ENCODE results near the gene ANXA4. TPM values are rescaled to one million over a fixed set of nuclear protein-coding genes. Genes with fewer than 3 reads are reported as not detected.

ANXA4 gene
- total and polyA plus RNA-seq, 2 of the 13 experiments (the other 11 are each of a cell fraction or from before 2014, with no cell fraction given): 155 to 168 TPM

DNA sequence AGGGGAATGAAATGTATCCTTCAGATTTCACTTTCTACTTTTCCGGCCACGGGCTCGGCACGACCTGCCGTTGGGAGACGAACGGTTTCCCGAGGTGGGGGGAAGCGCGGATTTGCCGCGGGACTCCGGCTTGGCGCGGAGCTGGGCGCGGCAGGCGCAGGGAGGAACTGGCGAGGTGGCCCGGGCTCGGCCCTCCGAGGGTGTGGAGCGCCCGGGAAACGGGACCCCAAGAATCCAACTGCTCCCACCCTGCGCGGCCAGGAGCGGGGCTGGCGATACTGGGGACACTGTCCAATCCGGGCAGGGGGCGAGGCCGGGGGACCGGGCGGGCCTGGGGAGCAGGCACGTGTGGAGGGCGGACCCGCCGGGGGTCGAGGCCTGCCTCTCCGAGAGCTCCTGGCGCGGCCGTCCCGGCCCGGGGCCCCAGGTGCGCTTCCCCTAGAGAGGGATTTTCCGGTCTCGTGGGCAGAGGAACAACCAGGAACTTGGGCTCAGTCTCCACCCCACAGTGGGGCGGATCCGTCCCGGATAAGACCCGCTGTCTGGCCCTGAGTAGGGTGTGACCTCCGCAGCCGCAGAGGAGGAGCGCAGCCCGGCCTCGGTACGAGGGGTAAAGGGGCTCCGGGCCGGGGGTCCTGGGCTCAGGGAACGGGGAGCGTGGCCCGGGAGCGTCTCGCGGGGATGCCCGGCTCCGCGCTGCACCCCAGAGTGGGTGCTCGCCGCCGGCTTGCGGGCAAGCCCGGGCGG, at the start of gene ANXA4 (continued):
- TF ChIP-seq, protein P1, sequence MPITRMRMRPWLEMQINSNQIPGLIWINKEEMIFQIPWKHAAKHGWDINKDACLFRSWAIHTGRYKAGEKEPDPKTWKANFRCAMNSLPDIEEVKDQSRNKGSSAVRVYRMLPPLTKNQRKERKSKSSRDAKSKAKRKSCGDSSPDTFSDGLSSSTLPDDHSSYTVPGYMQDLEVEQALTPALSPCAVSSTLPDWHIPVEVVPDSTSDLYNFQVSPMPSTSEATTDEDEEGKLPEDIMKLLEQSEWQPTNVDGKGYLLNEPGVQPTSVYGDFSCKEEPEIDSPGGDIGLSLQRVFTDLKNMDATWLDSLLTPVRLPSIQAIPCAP (CRISPR knock-in tag; IDR thresholded peaks at IDR 0.05; ENCODE audit: low read depth): 0 out of 2 replicates have a peak, but pooled peaks have one; percentile 59
- TF ChIP-seq ZNF44 (CRISPR knock-in tag; IDR thresholded peaks at IDR 0.05) (no peak), XBP1 (CRISPR knock-in tag; IDR thresholded peaks at IDR 0.05) (no peak), KLF11 (CRISPR knock-in tag; IDR thresholded peaks at IDR 0.05) (no peak; the same call in none of the 2 replicates), BRCA1 (CRISPR knock-in tag; IDR thresholded peaks at IDR 0.05) (no peak), KLF16 (CRISPR knock-in tag; IDR thresholded peaks at IDR 0.05) (peak in 1 of 2 experiments; percentile 89; a peak in 3 of 4 replicates), FOXO1 (CRISPR knock-in tag; IDR thresholded peaks at IDR 0.05) (no peak; the same call in none of the 2 replicates), MAFK (conservative IDR thresholded peaks at IDR 0.05 in 1 of 2, IDR thresholded peaks at IDR 0.05 in 1 of 2; ENCODE audit: low read length in 2 of 2) (no peak), TRIM24 (CRISPR knock-in tag; IDR thresholded peaks at IDR 0.05) (no peak), ZNF432 (CRISPR knock-in tag; IDR thresholded peaks at IDR 0.05; ENCODE audit: borderline replicate concordance) (no peak), PHF20 (CRISPR knock-in tag; IDR thresholded peaks at IDR 0.05) (peak; percentile 78), NFE2 (CRISPR knock-in tag; IDR thresholded peaks at IDR 0.05) (no peak), ZNF782 (CRISPR knock-in tag; IDR thresholded peaks at IDR 0.05; ENCODE audit: borderline replicate concordance) (peak; percentile 2; the same call in 1 of the 2 replicates), HNRNPL (IDR thresholded peaks at IDR 0.05; ENCODE audit: low read depth, low read length) (no peak), ZFP36L1 (CRISPR knock-in tag; IDR thresholded peaks at IDR 0.05) (peak; percentile 96)
- TF ChIP-seq, protein P2, sequence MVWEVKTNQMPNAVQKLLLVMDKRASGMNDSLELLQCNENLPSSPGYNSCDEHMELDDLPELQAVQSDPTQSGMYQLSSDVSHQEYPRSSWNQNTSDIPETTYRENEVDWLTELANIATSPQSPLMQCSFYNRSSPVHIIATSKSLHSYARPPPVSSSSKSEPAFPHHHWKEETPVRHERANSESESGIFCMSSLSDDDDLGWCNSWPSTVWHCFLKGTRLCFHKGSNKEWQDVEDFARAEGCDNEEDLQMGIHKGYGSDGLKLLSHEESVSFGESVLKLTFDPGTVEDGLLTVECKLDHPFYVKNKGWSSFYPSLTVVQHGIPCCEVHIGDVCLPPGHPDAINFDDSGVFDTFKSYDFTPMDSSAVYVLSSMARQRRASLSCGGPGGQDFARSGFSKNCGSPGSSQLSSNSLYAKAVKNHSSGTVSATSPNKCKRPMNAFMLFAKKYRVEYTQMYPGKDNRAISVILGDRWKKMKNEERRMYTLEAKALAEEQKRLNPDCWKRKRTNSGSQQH (CRISPR knock-in tag; IDR thresholded peaks at IDR 0.05; ENCODE audit: low read depth): peak; percentile 85
- TF ChIP-seq, protein P3, sequence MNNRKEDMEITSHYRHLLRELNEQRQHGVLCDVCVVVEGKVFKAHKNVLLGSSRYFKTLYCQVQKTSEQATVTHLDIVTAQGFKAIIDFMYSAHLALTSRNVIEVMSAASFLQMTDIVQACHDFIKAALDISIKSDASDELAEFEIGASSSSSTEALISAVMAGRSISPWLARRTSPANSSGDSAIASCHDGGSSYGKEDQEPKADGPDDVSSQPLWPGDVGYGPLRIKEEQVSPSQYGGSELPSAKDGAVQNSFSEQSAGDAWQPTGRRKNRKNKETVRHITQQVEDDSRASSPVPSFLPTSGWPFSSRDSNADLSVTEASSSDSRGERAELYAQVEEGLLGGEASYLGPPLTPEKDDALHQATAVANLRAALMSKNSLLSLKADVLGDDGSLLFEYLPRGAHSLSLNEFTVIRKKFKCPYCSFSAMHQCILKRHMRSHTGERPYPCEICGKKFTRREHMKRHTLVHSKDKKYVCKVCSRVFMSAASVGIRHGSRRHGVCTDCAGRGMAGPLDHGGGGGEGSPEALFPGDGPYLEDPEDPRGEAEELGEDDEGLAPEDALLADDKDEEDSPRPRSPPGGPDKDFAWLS (CRISPR knock-in tag; IDR thresholded peaks at IDR 0.05; ENCODE audit: borderline replicate concordance): 0 out of 2 replicates have a peak, but pooled peaks have one; percentile 90
- TF ChIP-seq, protein P4, sequence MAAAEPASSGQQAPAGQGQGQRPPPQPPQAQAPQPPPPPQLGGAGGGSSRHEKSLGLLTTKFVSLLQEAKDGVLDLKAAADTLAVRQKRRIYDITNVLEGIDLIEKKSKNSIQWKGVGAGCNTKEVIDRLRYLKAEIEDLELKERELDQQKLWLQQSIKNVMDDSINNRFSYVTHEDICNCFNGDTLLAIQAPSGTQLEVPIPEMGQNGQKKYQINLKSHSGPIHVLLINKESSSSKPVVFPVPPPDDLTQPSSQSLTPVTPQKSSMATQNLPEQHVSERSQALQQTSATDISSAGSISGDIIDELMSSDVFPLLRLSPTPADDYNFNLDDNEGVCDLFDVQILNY (CRISPR knock-in tag; conservative IDR thresholded peaks at IDR 0.05): peak; percentile 72
- TF ChIP-seq, protein P5, sequence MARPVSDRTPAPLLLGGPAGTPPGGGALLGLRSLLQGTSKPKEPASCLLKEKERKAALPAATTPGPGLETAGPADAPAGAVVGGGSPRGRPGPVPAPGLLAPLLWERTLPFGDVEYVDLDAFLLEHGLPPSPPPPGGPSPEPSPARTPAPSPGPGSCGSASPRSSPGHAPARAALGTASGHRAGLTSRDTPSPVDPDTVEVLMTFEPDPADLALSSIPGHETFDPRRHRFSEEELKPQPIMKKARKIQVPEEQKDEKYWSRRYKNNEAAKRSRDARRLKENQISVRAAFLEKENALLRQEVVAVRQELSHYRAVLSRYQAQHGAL (CRISPR knock-in tag; IDR thresholded peaks at IDR 0.05; ENCODE audit: not compliant biosample characterization): no peak
- TF ChIP-seq, protein P6, sequence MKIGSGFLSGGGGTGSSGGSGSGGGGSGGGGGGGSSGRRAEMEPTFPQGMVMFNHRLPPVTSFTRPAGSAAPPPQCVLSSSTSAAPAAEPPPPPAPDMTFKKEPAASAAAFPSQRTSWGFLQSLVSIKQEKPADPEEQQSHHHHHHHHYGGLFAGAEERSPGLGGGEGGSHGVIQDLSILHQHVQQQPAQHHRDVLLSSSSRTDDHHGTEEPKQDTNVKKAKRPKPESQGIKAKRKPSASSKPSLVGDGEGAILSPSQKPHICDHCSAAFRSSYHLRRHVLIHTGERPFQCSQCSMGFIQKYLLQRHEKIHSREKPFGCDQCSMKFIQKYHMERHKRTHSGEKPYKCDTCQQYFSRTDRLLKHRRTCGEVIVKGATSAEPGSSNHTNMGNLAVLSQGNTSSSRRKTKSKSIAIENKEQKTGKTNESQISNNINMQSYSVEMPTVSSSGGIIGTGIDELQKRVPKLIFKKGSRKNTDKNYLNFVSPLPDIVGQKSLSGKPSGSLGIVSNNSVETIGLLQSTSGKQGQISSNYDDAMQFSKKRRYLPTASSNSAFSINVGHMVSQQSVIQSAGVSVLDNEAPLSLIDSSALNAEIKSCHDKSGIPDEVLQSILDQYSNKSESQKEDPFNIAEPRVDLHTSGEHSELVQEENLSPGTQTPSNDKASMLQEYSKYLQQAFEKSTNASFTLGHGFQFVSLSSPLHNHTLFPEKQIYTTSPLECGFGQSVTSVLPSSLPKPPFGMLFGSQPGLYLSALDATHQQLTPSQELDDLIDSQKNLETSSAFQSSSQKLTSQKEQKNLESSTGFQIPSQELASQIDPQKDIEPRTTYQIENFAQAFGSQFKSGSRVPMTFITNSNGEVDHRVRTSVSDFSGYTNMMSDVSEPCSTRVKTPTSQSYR (CRISPR knock-in tag; IDR thresholded peaks at IDR 0.05; ENCODE audit: borderline replicate concordance): peak; percentile 49; the same call in 1 of the 2 replicates

Data from HepG2 (cell line).